DMS 273 treated with DMSO at 0.1 percent for 48 hours (cell line): Measurements from ENCODE around the gene GJC3.
"Not testable (repeated sequence)": the region's sequence is repeated elsewhere in the genome, so short reads cannot be mapped to it uniquely, and the experiment has no call there.

ENCODE experiments used
- DNase-seq: peaks from one replicate; lab custom pipeline; 2025; lab: John Stamatoyannopoulos, UW

GJC3 gene, protein sequence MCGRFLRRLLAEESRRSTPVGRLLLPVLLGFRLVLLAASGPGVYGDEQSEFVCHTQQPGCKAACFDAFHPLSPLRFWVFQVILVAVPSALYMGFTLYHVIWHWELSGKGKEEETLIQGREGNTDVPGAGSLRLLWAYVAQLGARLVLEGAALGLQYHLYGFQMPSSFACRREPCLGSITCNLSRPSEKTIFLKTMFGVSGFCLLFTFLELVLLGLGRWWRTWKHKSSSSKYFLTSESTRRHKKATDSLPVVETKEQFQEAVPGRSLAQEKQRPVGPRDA

DNA sequence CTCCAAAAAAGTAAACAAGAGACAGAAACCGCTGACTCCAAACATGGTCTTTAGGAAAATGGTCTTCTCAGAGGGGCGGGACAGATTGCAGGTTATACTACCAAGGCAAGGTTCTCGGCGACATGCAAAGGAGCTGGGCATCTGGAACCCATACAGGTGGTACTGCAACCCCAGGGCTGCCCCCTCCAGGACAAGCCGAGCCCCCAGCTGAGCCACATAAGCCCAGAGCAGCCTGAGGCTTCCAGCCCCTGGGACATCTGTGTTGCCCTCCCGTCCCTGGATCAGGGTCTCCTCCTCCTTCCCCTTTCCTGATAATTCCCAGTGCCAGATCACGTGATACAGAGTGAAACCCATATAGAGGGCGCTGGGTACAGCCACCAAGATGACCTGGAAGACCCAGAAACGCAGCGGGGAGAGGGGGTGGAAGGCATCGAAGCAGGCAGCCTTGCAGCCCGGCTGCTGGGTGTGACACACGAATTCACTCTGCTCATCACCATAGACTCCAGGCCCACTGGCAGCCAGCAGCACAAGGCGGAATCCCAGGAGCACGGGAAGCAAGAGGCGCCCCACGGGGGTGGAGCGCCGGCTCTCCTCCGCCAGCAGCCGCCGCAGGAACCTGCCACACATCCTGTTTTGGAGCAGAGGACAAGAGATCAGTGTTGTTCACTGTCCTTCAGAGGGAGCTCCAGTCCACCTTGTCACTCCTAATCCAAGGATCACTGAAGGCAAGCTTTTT lies at the start of gene GJC3:
Gene GJC3 (minus strand): TSS at position 627 of the 736 bp plus-strand sequence. CDS start 0 bp downstream, at position 627.
- DNase-seq = peak; percentile 52

GRCh38 chr7:99976626-99977025 lies 47.2 kb upstream of the GJC3 start:
- no peak for DNase-seq

GRCh38 chr7:99975782-99976521 lies 46.5 kb upstream of the GJC3 start, which contains the start of gene AZGP1:
AZGP1 (minus strand) TSS chr7:99976031; CDS start chr7:99976020, 11 bp downstream.
- no peak for DNase-seq

- no peak for DNase-seq
These were observed 45.3 kb upstream of the GJC3 start for GRCh38 chr7:99974681-99975080.

DNA sequence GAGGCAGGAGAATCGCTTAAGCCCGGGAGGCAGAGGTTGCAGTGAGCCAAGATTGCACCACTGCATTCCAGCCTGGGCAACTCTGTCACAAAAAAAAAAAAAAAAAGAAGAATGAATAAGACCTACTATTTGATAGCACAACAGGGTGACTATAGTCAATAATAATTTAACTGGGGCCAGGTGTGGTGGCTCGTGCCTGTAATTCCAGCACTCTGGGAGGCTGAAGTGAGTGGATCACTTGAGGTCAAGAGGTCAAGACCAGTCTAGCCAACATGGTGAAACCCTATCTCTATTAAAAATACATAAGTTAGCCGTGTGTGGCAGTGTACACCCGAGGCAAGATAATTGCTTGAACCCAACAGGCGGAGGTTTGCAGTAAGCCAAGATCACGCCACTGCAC lies 44.4 kb upstream of the GJC3 start:
- not testable (repeated sequence) for DNase-seq

DNA sequence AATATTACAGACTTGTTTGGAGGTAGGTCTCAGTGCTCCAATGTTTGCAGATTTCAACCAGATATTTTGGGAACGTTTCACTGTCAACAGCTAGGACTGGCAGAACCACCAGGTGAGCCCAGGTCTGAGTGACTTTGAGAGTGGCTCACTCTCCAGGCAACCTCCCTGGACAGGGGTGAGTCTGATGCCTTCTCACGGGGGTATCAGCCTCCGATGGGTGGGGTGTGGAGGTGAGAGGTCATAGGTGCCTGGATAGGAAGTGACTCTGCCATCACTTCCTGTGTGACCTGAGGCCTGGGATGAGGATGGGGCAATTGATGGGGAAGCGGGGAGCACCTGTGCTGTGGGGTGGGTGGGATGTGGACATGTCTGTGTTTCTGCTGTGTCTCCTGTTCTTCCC lies 41.8 kb upstream of the GJC3 start:
- no peak for DNase-seq

- not testable (repeated sequence) for DNase-seq
These were observed 40.4 kb upstream of the GJC3 start for GRCh38 chr7:99969813-99970212.

DNA sequence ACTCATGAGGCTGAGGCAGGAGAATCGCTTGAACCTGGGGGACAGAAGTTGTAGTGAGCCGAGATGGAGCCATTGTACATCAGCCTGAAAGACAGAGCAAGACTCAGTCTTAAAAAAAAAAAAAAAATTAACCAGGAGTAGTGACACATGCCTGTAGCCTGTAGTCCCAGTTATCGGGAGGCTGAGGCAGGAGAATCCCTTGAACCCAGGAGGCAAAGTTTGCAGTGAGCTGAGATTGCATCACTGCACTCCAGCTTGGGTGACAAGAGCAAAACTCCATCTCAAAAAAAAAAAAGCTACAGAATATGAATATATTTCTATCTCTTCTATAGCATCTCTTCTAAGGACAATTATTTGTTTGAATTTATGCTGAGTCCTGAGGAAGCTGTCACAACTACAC lies 39.9 kb upstream of the GJC3 start:
- no peak for DNase-seq

- no peak for DNase-seq
These were observed 29.3 kb upstream of the GJC3 start for GRCh38 chr7:99958564-99959227.

- no peak for DNase-seq
These were observed 25.8 kb upstream of the GJC3 start for GRCh38 chr7:99955247-99955646.

DNA sequence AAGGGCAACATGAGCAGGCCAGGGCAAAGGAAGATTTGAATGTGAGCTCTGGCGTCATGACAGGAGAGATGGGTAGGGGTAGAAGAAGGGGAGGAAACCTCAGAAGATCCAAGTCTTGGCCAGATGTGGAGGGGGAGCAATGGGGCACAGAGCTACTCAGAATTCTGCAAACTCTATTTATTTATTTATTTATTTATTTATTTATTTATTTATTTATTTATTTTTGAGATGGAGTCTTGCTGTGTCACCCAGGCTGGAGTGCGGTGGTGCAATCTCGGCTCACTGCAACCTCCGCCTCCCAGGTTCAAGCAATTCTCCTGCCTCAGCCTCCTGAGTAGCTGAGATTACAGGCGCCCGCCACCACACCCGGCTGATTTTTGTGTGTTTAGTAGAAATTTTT lies 25.2 kb upstream of the GJC3 start:
- DNase-seq = not testable (repeated sequence)

DNA sequence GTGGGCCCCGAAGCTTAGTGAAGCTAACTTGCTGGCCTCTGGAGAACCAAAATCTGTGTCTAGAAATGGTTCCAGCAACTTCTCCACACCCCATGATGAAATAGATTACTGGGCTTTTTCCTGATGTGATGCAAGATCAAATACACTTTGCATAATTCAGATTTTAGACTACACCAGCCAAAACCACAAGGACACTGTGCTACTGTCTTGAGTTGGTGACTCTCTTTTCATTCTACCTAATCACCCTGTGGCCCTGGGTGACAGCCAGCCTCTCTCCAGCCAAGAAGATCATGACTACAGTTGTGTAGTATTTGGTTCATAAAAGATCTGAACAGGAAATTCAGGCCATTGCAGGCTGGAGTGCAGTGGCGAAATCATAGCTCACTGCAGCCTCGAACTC lies 24.2 kb upstream of the GJC3 start:
- DNase-seq = no peak

DNA sequence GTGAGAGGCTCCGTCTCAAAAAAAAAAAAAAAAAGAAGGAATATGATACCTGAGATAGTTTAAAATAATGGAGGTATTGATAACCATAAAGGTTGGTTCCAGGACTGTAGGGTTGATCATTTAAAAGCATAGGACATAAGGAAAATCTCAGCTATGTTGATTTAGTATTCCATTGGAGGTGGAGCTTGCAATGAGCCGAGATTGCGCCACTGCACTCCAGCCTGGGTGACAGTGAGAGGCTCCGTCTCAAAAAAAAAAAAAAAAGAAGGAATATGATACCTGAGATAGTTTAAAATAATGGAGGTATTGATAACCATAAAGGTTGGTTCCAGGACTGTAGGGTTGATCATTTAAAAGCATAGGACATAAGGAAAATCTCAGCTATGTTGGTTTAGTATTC lies 23.2 kb upstream of the GJC3 start:
- DNase-seq = not testable (repeated sequence)

DNA sequence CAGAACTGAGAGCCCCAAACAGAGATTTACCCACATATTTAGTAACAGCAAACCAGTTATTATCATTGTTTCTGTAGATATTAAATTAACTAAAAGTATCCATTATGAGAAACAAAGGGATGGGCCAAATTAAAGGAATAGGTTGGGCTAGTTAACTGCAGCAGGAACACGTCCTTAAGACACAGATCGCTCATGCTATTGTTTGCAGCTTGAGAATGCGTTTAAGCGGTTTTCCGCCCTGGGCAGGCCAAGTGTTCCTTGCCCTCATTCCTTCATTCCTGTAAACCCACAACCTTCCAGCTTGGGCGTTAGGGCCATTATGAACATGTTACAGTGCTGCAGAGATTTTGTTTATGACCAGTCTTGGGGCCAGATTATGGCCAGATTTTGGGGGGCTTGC lies 21.4 kb upstream of the GJC3 start:
- DNase-seq = not testable (repeated sequence)

DNA sequence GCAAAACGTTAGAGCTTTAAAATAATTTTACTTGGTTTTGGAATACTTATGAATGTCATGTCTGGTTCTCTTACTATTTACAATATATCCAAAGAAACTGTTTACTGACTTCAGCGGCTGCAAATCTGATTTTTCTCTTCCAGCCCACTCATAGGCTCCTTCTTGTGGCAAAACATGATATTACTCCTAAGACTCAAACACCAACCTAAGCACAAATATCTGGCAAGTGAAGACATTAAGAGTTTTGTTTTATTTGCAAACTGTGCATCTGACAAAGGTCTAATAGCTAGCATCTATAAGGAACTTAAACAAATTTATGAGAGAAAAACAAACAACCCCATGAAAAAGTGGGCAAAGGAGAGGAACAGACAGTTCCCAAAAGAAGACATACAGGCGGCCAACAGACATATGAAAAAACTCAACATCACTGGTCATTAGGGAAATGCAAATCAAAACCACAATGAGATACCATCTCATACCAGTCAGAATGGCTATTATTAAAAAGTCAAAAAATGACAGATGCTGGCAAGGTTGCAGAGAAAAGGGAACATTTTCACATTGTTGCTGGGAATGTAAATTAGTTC lies 20.3 kb upstream of the GJC3 start:
- DNase-seq = no peak

DNA sequence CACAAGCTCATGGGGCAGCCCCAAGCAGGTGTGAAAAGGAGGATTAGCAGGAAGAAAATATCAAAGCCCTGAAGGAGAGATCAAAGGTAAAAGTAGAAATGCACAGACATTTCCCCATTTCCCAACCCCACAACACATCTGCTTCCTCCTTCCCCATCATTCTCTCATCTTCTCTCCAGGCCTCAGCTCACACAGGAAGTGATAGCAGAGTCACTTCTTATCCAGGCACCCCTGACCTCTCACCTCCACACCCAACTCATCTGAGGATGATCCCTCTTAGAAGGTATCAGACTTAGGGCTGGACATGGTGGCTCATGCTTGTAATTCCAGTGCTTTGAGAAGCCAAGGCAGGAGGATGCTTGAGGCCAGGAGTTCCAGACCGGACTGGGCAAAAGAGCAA lies 18.2 kb upstream of the GJC3 start:
- DNase-seq = no peak

DNA sequence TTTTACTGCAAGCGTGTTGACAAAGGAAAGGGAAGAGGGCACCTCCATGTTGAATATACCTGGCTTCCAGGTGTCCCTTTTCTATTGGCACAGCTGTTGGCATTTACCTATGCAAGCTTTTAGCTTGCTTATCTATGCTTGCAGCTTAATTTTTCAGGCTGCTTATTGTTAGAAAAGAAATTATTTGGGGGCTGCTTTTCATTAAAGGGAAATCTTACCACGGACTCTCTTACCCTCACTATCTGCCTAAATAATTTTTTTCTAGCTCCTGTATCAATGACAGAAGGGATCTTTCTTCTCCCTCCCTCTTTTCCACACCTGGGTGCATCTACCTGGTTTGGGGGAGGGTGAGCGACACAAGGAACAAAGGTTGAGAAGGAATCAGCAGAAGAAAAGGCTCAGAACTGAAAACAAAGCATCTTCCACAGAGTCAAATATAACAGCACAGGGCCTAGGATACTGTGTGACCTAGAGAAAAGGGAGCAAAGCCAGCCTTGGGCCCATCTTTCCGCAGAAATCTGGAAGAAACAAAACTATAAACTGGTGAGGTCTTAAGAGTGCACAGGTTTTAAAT lies 15.2 kb upstream of the GJC3 start:
- DNase-seq = no peak

DNA sequence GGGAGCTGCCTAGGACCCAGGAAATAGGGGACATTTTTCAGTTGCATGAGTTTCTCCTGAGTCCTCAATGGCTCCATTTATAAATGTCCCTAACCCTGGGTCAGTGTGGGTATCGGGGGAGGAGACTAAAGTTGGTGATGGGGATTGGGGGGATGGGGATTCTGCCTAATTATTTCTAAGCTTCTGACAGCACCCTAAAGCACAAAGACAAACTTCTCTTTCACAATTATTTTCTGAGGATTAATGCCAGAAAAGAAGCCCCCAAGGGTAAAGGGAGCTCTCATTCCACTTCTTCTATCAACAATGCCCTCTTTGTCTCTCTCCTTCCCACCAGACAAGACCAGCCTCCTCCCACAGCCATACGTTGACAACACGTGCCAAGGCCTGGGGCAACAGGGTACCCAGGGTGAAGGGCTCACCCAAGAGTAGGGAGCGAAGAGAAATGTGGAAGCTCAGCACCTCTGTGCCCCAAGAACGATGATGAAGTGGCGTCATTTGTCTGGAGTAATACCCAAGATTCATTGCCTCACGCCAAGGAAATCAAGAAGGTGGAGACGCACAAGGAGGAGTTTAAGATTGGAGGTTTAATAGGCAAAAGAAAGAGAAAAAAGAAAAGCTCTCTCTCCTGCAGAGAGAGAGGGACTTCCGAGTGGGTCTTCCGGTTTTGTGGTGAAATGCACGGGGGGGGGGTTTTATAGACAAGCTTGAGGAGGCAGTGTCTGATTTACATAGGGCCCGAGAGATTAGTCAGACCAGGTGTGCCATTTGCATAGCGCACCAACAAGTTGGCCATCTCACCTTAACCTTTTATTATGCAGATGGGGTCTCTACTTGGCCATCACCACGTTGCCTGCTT lies 14.4 kb upstream of the GJC3 start:
- DNase-seq = no peak

DNA sequence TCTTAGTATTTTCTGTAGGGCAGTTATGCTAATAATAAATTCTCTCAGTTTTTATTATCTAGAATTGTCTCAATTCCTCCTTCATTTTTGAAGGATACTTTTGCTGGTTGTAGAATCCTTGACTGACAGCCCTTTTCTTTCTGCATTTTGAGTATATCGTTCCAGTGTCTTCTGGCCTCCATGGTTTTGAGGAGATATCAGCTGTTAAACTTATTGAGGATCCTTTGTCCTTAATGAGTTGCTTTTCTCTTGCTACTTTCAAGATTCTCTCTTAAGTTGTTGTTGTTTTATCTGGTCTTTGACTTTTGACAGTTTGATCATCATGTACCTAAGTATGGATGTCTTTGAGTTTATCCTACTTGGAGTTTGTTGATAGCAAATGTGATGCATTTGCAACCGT lies 8.9 kb upstream of the GJC3 start:
- no peak for DNase-seq

DNA sequence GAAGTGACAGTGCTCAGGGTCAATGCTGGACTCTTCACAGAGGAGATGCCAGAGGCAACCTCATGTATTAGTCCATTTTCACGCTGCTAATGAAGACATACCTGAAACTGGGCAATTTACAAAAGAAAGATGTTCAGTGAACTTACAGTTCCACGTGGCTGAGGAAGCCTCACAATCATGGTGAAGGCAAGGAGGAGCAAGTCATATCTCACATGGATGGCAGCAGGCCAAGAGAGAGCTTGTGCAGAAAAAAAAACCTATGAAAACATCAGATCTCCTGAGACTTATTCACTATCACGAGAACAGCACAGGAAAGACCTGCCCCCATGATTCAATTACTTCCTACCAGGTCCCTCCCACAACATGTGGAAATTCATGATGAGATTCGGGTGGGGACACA lies 5.6 kb upstream of the GJC3 start:
- DNase-seq = not testable (repeated sequence)

DNA sequence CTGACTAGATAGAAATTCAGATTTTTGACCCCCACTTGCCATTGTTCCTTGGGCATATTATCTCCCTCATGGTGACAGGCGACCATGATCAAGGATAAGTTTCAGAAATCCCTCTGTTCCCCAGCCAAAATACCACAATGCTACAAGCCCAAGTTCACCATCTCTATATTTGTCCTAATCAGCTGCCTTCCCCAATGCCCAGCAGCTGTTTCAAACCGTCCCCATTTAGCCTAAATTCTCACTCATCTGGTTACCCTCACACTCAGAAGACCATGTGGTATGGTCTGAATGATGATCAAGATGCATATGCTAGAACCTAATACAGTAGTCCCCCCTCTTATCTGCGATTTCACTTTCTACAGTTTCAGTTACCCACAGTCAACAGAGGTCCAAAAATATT lies 956 bp upstream of the GJC3 start:
- no peak for DNase-seq
